ENCODE results near the gene OPCML. TPM values are rescaled to one million over a fixed set of nuclear protein-coding genes. Genes with fewer than 3 reads are reported as not detected.

The OPCML gene
- total RNA-seq, 3 donors from 2014 or later, result not detected

GRCh38 chr11:132814410-132814809 is 717.9 kb downstream of the OPCML start:
- Mint-ChIP-seq H3K4me3 (no peak overlapping the region), H3K9me3 (no peaks in the 10 kb centered on the region), H3K36me3 (ENCODE audit: insufficient read depth) (no peaks in the 10 kb centered on the region), H3K4me1 (ENCODE audit: low read depth) (no peaks in the 10 kb centered on the region), H3K27me3 (ENCODE audit: low read depth) (no peaks in the 10 kb centered on the region)
- DNase-seq (no peak), ATAC-seq (no peak)

GRCh38 chr11:132811649-132812048 is 720.7 kb downstream of the OPCML start:
- no peaks in the 10 kb centered on the region for H3K36me3 Mint-ChIP-seq (ENCODE audit: insufficient read depth)
- no peak for DNase-seq
- H3K27me3 Mint-ChIP-seq (ENCODE audit: low read depth), result no peaks in the 10 kb centered on the region
- H3K4me1 Mint-ChIP-seq (ENCODE audit: low read depth), result no peaks in the 10 kb centered on the region
- no peak overlapping the region for H3K4me3 Mint-ChIP-seq
- H3K9me3 Mint-ChIP-seq, result no peaks in the 10 kb centered on the region
- no peak for ATAC-seq

- no peak overlapping the region for H3K4me3 Mint-ChIP-seq
- no peaks in the 10 kb centered on the region for H3K36me3 Mint-ChIP-seq (ENCODE audit: insufficient read depth)
- H3K27me3 Mint-ChIP-seq (ENCODE audit: low read depth), result no peaks in the 10 kb centered on the region
- no peak for ATAC-seq
- no peak for DNase-seq
- peaks cover 6% of the 10 kb centered on the region for H3K9me3 Mint-ChIP-seq
- no peaks in the 10 kb centered on the region for H3K4me1 Mint-ChIP-seq (ENCODE audit: low read depth)
Measured at GRCh38 chr11:132809070-132809469, 723.2 kb downstream of the OPCML start.

DNA sequence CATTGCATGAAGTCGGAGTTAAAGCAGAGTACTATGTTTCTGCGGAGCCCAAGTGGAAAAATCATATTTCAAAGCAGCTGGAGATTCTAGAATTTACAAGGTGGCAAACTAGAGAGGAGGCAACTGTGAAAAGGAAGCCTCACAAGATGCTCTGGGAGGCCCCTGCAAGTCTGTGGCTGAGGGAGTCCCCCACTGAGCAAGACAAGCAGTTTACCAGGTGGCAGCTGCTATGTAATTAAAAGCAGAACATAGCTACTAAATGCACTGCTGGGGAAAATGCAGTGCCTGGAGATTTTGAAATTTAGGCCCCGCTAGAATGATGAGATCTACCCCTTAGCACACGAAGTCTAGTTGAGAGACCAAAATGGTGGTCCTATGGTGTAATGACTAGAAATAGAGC is 728.0 kb downstream of the OPCML start:
- DNase-seq (no peak), ATAC-seq (no peak)
- Mint-ChIP-seq H3K36me3 (ENCODE audit: insufficient read depth) (no peaks in the 10 kb centered on the region), H3K4me1 (ENCODE audit: low read depth) (no peaks in the 10 kb centered on the region), H3K4me3 (no peak overlapping the region), H3K27me3 (ENCODE audit: low read depth) (peaks cover 3% of the 10 kb centered on the region), H3K9me3 (peaks cover 6% of the 10 kb centered on the region)

DNA sequence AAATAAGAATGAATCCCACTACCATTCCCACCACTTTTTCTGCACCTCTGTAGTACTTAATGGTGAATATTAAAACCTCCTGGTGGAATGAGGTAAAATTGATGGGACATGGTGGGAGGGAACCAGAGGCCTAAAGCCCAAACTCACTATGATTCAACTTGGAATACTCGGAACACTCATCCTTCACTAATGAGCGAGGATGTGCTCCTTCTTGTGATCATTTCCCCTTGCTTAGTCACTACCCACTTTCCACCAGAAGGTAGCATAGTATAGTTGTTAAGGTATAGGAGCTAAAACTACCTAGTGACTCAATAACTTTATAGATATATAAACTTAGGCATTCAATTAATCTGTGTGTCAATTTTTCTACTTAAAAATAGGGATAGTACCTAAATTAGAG is 728.9 kb downstream of the OPCML start:
- H3K36me3 Mint-ChIP-seq (ENCODE audit: insufficient read depth), result no peaks in the 10 kb centered on the region
- H3K4me3 Mint-ChIP-seq, result no peak overlapping the region
- H3K9me3 Mint-ChIP-seq, result peaks cover 6% of the 10 kb centered on the region
- ATAC-seq (no peak), DNase-seq (no peak)
- no peaks in the 10 kb centered on the region for H3K4me1 Mint-ChIP-seq (ENCODE audit: low read depth)
- H3K27me3 Mint-ChIP-seq (ENCODE audit: low read depth), result peaks cover 3% of the 10 kb centered on the region

DNA sequence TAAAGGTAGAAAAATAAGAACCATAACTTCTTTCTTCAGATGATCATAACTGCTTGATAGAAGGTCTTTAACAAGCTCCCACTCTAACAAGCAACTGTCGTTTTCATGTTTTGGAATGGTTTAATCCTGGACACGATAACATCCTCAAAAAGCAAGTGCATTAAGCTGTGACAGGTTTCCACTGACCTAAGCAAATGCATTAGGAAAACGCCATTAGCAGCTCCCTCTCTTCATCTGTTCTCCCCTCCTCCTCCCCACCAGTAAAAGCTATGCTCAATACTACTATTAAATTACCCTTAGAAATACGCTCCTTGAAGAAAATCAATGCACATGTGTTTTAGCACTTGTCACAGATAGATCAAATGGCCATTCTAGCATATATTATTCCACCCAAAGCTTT is 729.4 kb downstream of the OPCML start:
- DNase-seq (no peak), ATAC-seq (no peak)
- Mint-ChIP-seq H3K9me3 (peaks cover 6% of the 10 kb centered on the region), H3K4me1 (ENCODE audit: low read depth) (no peaks in the 10 kb centered on the region), H3K27me3 (ENCODE audit: low read depth) (peaks cover 3% of the 10 kb centered on the region), H3K36me3 (ENCODE audit: insufficient read depth) (no peaks in the 10 kb centered on the region), H3K4me3 (no peak overlapping the region)

DNA sequence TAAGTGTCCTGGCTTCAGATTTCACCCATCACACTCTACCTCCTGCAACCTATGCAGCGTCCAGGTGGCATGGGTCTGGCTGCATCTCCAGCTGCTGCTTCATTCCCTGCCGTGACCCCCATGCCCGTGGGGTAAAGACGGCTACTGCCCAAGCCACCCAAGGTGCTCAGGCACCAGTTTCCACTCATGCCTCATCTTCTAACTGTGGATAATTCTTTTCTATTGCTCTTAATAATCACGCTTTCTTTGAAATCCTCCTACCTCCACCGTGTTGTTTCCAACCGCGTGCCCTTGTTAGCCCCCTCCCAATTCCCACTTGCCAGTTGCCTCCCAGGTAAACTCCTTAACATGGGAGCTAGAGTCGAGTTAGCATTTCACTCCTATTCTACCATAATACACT is 738.5 kb downstream of the OPCML start:
- Mint-ChIP-seq H3K36me3 (ENCODE audit: insufficient read depth) (no peaks in the 10 kb centered on the region), H3K4me3 (no peak overlapping the region), H3K4me1 (ENCODE audit: low read depth) (no peaks in the 10 kb centered on the region), H3K9me3 (no peaks in the 10 kb centered on the region), H3K27me3 (ENCODE audit: low read depth) (no peaks in the 10 kb centered on the region)
- no peak for DNase-seq
- no peak for ATAC-seq

GRCh38 chr11:132792341-132793140 is 739.8 kb downstream of the OPCML start:
- Mint-ChIP-seq H3K27me3 (ENCODE audit: low read depth) (no peaks in the 10 kb centered on the region), H3K36me3 (ENCODE audit: insufficient read depth) (no peaks in the 10 kb centered on the region), H3K9me3 (no peaks in the 10 kb centered on the region), H3K4me1 (ENCODE audit: low read depth) (no peaks in the 10 kb centered on the region), H3K4me3 (no peak overlapping the region)
- no peak for DNase-seq
- ATAC-seq, result no peak

DNA sequence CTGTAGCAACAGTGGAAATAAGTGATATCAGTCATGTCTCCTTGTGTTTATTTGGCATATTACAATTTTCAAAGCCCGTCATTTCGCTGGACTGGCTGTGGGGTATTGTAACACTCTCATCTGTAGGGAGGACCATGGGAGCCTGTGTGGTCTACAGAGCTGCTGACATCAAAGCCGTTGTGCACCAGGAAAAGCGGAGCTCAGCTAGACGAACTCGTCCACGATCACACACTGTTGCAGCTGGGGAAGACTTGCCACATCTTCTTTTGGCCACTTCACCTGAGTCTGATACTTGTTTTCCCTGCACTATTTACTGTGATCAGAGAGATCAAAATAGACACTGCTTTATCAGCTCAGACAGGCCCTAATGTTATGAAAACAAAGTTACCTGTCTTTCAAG is 741.3 kb downstream of the OPCML start:
- DNase-seq, result no peak
- no peak for ATAC-seq
- H3K36me3 Mint-ChIP-seq (ENCODE audit: insufficient read depth), result no peaks in the 10 kb centered on the region
- H3K4me3 Mint-ChIP-seq, result no peak overlapping the region
- no peaks in the 10 kb centered on the region for H3K9me3 Mint-ChIP-seq
- H3K27me3 Mint-ChIP-seq (ENCODE audit: low read depth), result no peaks in the 10 kb centered on the region
- no peaks in the 10 kb centered on the region for H3K4me1 Mint-ChIP-seq (ENCODE audit: low read depth)

DNA sequence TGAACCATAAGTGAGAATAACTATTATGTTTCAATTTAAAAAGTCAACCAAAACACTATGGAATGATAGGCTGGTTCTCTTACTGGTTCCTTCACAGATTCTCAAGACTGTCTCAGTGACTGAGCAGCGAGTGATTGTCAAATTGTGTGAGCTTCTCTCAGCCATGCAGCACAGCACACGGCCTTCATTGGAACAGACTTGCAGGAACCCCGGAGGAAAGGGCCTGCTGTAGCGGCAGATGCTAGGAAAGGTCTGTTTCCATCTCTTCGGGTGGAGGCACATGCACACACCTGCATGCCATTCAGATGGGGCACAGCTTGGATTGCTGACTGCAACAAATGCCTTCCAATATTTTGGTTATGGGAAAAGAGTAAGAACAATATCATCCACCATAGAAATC is 741.8 kb downstream of the OPCML start:
- H3K4me1 Mint-ChIP-seq (ENCODE audit: low read depth), result no peaks in the 10 kb centered on the region
- DNase-seq (no peak), ATAC-seq (no peak)
- H3K4me3 Mint-ChIP-seq, result no peak overlapping the region
- H3K27me3 Mint-ChIP-seq (ENCODE audit: low read depth), result no peaks in the 10 kb centered on the region
- H3K9me3 Mint-ChIP-seq, result no peaks in the 10 kb centered on the region
- H3K36me3 Mint-ChIP-seq (ENCODE audit: insufficient read depth), result no peaks in the 10 kb centered on the region

GRCh38 chr11:132788816-132789325 is 743.4 kb downstream of the OPCML start:
- no peaks in the 10 kb centered on the region for H3K27me3 Mint-ChIP-seq (ENCODE audit: low read depth)
- no peaks in the 10 kb centered on the region for H3K4me1 Mint-ChIP-seq (ENCODE audit: low read depth)
- no peaks in the 10 kb centered on the region for H3K9me3 Mint-ChIP-seq
- H3K4me3 Mint-ChIP-seq, result no peak overlapping the region
- H3K36me3 Mint-ChIP-seq (ENCODE audit: insufficient read depth), result no peaks in the 10 kb centered on the region
- ATAC-seq, result no peak
- no peak for DNase-seq

DNA sequence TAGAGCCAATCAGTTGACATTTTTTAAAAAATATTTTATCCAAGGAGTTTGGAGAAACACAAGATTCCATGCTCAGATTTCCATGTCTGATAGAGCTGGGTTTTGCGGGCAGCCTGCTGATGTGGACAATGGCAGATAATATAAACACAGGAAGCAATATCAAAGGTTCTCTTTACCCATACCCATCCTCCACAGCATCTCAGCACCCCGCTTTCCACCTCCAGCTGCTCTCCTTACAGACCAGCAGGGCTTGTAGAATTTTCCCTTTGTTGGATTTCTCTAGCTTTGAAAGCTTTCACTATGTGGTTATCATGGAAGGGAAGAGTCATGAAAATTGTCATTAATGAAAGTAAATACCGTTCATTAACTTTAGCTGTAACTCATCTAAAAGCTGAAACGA is 746.4 kb downstream of the OPCML start:
- Mint-ChIP-seq H3K27me3 (ENCODE audit: low read depth) (no peaks in the 10 kb centered on the region), H3K9me3 (no peaks in the 10 kb centered on the region), H3K4me3 (no peak overlapping the region), H3K36me3 (ENCODE audit: insufficient read depth) (no peaks in the 10 kb centered on the region), H3K4me1 (ENCODE audit: low read depth) (no peaks in the 10 kb centered on the region)
- DNase-seq (no peak), ATAC-seq (no peak)

DNA sequence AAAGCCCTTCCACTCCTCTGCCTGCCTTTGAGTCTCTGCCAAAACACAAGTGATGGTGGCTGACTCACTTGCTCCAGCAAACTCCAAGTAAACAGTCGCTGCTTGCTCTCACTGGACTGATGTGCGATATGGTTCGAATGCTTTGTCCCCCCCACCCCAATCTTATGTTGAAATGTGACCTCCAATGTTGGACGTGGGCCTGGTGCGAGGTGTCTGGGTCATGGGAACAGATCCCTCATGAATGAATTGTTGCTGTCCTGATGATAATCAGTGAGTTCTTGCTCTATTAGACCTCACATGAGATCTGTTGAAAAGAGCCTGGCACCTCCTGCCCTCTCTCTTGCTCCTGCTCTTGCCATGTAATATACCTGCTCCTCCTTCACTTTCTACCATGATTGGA is 747.9 kb downstream of the OPCML start:
- no peaks in the 10 kb centered on the region for H3K9me3 Mint-ChIP-seq
- no peak for ATAC-seq
- H3K4me3 Mint-ChIP-seq, result no peak overlapping the region
- H3K4me1 Mint-ChIP-seq (ENCODE audit: low read depth), result no peaks in the 10 kb centered on the region
- H3K36me3 Mint-ChIP-seq (ENCODE audit: insufficient read depth), result no peaks in the 10 kb centered on the region
- H3K27me3 Mint-ChIP-seq (ENCODE audit: low read depth), result no peaks in the 10 kb centered on the region
- no peak for DNase-seq

DNA sequence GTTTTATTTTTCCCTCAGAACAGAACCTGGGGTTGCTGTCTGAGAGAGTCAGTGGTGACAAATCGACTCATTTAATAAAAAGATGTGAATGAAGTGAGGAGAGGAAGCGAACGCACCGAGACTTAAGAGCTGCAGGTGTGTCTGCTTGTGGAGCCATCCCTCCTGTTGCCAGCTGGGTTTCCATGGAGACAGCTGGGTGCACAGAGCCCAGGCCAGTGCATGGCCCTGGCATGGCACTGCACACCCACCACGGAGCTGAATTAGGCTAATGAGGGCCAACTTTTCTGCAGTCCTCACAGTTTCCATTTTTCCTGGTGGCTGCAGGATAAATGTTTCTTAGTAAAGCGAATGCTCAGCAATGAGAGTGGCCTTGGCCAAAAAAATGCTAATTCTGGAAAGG is 750.2 kb downstream of the OPCML start:
- DNase-seq (no peak), ATAC-seq (no peak)
- H3K9me3 Mint-ChIP-seq, result no peaks in the 10 kb centered on the region
- H3K4me1 Mint-ChIP-seq (ENCODE audit: low read depth), result no peaks in the 10 kb centered on the region
- H3K27me3 Mint-ChIP-seq (ENCODE audit: low read depth), result no peaks in the 10 kb centered on the region
- H3K4me3 Mint-ChIP-seq, result no peak overlapping the region
- H3K36me3 Mint-ChIP-seq (ENCODE audit: insufficient read depth), result no peaks in the 10 kb centered on the region

DNA sequence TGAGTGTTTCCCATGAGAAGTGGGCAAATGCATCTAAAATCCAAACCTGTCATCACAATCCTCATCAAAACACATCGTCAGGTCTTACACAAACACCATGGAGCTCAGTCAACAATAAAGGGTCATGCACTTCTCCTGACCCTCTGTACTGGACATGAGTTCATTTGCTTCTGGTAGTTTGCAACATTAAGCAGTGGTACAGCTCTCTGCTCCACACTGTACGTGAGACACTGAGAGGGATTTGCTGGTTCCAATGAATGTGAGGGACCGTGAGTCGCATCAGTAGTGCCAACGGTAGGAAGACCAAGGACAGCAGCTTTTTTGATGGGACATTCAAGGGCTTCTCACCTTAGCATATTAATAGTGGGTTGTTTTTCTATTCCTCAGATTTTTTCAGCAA is 752.3 kb downstream of the OPCML start:
- Mint-ChIP-seq H3K27me3 (ENCODE audit: low read depth) (no peaks in the 10 kb centered on the region), H3K4me1 (ENCODE audit: low read depth) (no peaks in the 10 kb centered on the region), H3K36me3 (ENCODE audit: insufficient read depth) (no peaks in the 10 kb centered on the region), H3K4me3 (no peak overlapping the region), H3K9me3 (no peaks in the 10 kb centered on the region)
- ATAC-seq (no peak), DNase-seq (no peak)
